OCI-LY7 (cell line): Measurements from ENCODE around the gene ITGB8.

Experiments
- CTCF ChIP-seq: fragments of 200-600 bp; sonication (generic); conservative IDR thresholded peaks from 2 replicates; pipeline ENCODE4 v1.5.1; 2014; ENCODE audit warnings: mild to moderate bottlenecking, antibody characterized with exemption, low read length, moderate library complexity, mixed read lengths
- EZH2phosphoT487 ChIP-seq: fragments of 200-600 bp; sonication (generic); IDR thresholded peaks from 2 replicates; pipeline ENCODE4 v1.6.1; 2018; ENCODE audit warnings: low read depth, borderline replicate concordance, mild to moderate bottlenecking, mixed run types, antibody characterized with exemption, low read length, moderate library complexity, mixed read lengths

GRCh38 chr7:20330928-20331909 is 519 bp downstream of the ITGB8 start:
- TF ChIP-seq CTCF (no peak), EZH2phosphoT487 (no peak; the same call in none of the 2 replicates)
